UCSD-AML1 (cell line): Measurements from ENCODE around the gene CFAP44.
A peak's percentile ranks its signal among the peaks of the same experiment; 100 is the strongest.
"Not testable (repeated sequence)": the region's sequence is repeated elsewhere in the genome, so short reads cannot be mapped to it uniquely, and the experiment has no call there.

Experiments
- DNase-seq: peaks from one replicate; lab custom pipeline; 2025; ENCODE audit not compliant: unreplicated experiment; lab: John Stamatoyannopoulos, UW

Gene CFAP44

GRCh38 chr3:113441051-113441770 is at the start of gene CFAP44:
CFAP44 (minus strand) TSS chr3:113441493; CDS start chr3:113433664, 7,829 bp downstream.
- no peak for DNase-seq

DNA sequence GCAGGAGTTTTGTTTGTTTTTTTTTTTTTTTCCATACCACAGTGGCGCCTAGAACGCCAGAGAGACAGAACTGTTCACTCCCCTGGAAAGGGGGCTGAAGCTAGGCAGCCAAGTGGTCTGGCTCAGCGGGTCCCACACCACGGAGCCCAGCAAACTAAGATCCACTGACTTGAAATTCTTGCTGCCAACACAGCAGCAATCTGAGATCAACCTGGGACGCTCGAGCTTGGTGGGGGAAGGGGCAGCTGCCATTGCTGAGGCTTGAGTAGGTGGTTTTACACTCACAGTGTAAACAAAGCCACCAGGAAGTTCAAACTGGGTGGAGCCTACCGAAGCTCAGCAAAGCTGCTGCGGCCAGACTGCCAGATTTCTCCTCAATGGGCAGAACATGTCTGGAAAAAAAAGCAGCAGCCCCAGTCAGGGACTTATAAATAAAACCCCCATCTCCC is 43.9 kb upstream of the CFAP44 start:
- no peak for DNase-seq

DNA sequence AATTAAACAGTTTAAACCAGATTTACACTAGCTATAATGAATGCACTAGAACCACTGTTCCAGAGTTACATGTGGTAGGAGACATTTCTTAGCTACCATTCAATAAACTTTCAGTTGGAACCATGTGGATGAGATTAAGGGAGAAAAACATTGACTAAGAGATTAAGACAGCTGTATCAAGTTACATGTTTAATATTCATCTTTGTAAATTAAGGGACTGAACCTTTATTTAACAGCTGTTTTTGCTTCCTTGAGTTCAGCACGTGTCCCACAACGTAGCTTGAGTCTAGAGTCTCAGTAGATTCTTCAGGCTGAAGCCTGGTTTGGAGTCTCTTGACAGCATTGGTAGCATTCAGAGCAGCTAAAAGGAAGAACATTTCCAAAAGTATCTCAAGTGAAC is 27.2 kb upstream of the CFAP44 start:
- DNase-seq = no peak

GRCh38 chr3:113461488-113461887 is 20.2 kb upstream of the CFAP44 start:
- no peak for DNase-seq

DNA sequence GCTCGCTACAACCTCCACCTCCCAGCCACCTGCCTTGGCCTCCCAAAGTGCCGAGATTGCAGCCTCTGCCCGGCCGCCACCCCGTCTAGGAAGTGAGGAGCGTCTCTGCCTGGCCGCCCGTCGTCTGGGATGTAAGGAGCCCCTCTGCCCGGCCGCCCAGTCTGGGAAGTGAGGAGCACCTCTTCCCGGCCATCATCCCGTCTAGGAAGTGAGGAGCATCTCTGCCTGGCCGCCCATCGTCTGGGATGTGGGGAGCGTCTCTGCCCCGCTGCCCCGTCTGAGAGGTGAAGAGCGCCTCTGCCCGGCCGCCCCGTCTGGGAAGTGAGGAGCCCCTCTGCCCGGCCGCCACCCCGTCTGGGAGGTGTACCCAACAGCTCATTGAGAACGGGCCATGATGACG is 17.3 kb upstream of the CFAP44 start:
- not testable (repeated sequence) for DNase-seq

- no peak for DNase-seq
These were observed 14.2 kb upstream of the CFAP44 start for GRCh38 chr3:113455446-113455845.

GRCh38 chr3:113454630-113455029 is 13.3 kb upstream of the CFAP44 start:
- no peak for DNase-seq

DNA sequence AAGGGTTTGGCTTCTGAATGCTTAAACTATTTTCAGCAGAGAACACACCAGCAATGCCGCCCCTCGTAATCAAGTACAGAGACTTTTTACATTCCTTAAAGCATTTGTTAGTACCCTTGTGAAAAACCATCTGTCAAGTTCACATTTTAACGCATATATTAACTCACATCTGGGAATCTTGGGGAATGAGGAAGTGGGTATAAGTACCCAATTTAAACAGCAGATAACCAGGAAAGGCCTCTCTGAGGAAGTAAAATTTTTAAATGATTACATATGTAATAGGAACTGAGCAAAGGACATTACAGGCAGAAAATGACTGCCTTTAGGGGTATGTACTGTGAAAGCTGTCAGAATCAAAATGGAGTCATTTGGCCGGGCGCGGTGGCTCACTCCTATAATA is 12.8 kb upstream of the CFAP44 start:
- peak; percentile 13 for DNase-seq

DNA sequence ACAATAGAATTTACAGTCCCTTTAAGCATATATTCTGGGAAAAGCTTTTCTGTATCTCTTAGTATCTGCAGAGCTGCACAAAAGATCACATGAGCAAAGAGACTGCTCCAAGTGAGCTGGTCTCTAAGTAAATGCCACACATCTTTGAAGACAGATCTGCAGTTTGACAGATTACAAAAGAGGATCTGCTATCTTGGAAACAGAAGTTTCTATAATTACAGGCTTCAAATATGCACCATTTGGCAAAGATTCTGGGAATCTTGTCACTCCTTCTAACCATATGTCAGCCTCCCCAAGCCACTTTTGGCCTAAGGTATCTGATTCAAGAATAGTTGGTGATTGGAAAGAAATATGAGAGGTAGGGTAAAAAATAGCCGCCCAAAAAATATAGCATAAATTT is 9.6 kb upstream of the CFAP44 start:
- DNase-seq = no peak

DNA sequence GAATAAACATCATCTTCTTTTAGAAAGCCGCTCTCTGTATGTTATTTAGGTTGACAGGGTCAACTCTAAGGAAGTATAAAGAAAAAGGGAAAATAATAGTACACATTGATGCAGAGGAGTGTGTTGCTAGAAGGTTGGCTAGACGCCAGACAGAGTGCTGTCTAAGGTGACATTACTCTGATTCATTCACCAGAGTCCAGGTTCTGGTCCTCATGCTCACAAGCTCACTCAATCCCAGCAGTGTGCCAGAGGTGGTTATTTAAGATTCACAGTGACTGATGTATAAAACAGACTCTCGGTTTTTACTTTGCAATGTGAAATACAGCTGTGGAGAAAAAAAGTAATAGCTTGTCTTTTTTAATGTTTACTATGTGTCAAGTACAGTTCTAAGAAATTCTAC is 1.7 kb downstream of the CFAP44 start:
- no peak for DNase-seq

DNA sequence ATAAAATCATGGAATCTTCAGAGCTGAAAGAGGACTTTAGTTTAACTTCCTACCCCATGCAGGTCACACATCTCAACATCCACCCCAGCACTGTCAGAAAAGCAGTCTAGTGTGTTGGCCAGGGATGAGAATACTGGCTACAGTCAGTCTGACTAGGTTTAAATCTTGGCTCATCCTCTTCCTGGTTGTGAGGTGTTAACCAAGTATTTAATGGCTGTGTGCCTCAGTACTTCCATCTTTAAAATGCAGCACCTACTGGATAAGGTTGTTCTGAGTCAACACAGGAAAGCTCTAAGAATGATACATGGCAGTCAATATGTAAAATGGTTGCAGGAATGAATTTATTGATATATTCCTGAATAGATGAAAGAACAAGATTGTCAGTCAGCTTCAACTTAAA is 3.1 kb downstream of the CFAP44 start:
- no peak for DNase-seq

GRCh38 chr3:113437411-113437810 is 3.9 kb downstream of the CFAP44 start:
- DNase-seq = no peak

DNA sequence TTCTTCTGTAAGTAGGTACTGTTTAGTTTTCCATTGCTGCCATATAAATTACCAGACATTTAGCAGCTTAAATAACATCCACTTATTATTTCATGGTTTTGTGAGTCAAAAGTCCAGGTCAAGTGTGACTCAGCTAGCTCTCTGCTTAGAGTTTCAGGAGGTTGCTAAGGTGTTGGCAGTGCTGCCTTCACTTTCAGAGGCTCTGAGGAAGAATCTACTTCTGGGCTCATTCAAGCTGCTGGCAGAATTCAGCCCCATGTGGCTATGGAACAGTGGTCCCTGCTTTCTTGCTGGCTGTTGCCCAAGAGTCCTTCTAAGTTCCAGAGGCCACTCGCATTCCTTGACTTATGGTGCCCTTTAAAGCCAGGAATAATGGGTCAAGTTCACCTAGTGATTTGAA is 4.5 kb downstream of the CFAP44 start:
- DNase-seq = no peak

DNA sequence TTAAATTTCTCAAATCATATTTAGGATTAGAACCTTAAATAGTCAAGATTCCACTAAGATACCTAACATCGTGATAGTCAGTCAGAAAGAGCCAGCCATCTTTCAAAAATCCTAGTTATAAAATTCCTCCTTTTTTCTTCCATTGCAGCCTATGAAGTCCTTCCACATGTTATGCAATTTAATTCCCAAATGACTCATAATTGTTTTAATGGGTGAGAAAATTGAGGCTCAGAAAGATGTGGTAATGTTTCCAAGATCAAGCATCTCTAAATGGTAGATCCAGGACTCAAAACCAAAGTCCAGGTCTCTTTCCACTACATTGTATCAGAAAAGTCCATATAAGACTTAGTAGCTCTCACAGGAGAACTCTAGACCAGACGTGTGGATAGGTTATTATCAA is 9.5 kb downstream of the CFAP44 start:
- DNase-seq = no peak

GRCh38 chr3:113428581-113428980 is 12.7 kb downstream of the CFAP44 start:
- DNase-seq = no peak

DNA sequence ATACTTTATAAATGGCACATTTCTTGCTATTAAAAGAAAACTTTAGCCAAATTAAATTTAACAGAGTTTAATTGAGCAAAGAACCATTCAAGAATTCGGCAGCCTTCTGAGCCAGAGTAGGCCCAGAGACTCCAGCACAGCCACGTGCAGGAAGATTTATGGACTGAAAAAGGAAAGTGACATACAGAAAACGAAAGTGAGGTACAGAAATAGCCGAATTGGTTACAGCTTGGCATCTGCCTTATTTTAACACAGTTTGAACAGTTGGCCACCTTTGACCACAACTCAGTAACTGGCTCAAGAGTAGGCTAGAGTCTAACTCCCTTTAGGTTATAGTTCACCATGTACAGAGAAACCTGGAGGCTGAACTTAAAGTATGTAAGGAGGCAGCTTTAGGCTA is 17.6 kb downstream of the CFAP44 start:
- DNase-seq = no peak

DNA sequence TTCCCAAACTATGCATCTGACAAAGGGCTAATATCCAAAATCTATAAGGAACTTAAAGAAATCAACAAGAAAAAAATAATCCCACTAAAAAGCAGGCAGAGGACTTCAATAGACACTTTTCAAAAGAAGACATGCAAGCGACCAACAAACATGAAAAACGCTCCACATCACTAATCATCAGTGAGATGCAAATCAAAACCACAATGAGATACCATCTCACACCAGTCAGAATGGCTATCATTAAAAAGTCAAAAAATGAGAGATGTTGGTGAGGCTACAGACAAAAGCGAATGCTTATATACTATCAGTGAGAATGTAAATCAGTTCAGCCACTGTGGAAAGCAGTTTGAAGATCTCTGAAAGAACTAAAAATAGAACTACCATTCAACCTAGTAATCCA is 20.2 kb downstream of the CFAP44 start:
- DNase-seq = no peak

GRCh38 chr3:113409676-113410075 is 31.6 kb downstream of the CFAP44 start:
- DNase-seq = no peak

DNA sequence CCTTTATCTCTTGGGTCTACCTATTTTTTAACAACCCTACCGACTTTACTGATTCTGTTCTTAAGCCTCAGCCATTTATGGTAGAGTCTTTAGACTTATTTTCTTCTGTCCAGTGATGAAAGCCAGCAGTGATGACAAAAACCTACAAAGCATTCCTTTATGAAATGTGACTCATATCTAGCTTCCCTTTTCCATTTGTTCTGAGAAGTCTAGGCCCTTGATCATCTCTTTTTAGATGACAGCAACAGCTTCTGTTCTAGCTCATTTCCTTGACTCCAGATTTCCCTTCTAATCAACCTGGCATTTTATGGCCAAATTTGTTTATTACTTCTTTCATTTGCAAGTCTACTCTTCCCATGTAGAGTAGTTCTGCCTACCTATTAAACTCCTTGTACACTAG is 36.1 kb downstream of the CFAP44 start:
- no peak for DNase-seq

DNA sequence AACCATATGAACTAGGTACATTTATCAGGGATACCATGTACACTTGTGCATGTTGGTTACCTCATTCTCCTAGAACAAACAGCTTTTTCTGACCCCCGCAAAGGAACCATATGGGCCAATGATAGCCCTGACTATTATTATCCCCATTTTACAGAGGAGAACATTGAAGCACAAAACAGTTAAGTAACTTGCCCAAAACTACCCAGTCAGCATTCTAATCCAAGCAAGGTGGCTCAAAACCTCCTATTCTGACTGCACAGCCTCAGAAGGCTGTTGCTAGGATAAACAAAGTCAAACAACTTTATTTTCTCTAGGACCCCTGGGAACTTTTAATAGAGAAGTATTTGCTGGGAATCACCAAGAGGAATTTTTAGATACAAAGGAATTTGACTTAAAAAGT is 36.7 kb downstream of the CFAP44 start:
- DNase-seq = no peak
